ENCODE data around the gene TNFRSF8. TPM values are rescaled to one million over a fixed set of nuclear protein-coding genes. Genes with fewer than 3 reads are reported as not detected.
"Not testable (repeated sequence)": the region's sequence is repeated elsewhere in the genome, so short reads cannot be mapped to it uniquely, and the experiment has no call there.

The TNFRSF8 gene
- total RNA-seq, 1 experiment from 2014 or later = not detected

DNA sequence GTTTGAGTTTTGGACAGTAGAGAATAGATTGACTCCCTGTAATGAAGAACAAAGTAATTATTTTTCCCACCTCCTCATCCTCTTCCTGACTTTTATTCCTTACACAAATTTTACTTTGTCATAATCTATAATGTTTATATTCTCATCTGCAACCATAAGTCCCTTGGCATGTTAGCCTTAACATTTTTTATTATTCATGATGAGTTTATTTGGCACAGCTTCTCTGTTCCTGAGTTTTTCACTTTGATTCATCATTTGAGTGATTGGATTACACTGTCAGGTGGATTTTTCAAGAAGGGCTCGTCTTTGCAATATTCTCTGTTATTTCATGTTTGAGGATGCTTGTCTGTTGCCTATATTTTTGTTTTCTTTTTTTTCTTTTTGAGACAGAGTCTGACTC is 35.7 kb downstream of the TNFRSF8 start:
- no peak for TF ChIP-seq EZH2 (IDR thresholded peaks at IDR 0.05; ENCODE audit: borderline replicate concordance, low read depth, low read length, poor library complexity, severe bottlenecking)
- no peak for TF ChIP-seq CTCF (conservative IDR thresholded peaks at IDR 0.05; ENCODE audit: low read depth, low read length)
- Histone ChIP-seq H3K4me3 (ENCODE audit: low read depth, low read length, poor library complexity, severe bottlenecking) (no peak overlapping the region), H3K36me3 (ENCODE audit: insufficient read depth, low read length, poor library complexity, severe bottlenecking) (no peaks in the 10 kb centered on the region), H3K27me3 (replicated peaks; ENCODE audit: insufficient read depth, low read depth, low read length, poor library complexity) (no peaks in the 10 kb centered on the region), H3K27ac (ENCODE audit: low read depth, low read length, poor library complexity, severe bottlenecking) (no peak overlapping the region), H3K4me1 (ENCODE audit: insufficient read depth, low read length, poor library complexity, severe bottlenecking) (no peaks in the 10 kb centered on the region), H3K9me3 (ENCODE audit: low read depth, low read length, poor library complexity, severe bottlenecking) (no peaks in the 10 kb centered on the region)
- ChIA-PET POLR2A (ENCODE audit: low non-redundant PET) (no interaction called here), CTCF (no interaction called here)
- intact Hi-C loops (cut with micrococcal nuclease; ENCODE audit: unreplicated experiment) = no loop called here
- DNase-seq (ENCODE audit: low spot score) = no peak
- BruUV-seq (replicated peaks) = no TSS peak

- POLR2A ChIA-PET (ENCODE audit: low non-redundant PET) = no interaction called here
- H3K27me3 ChIP-seq (replicated peaks; ENCODE audit: insufficient read depth, low read depth, low read length, poor library complexity) = peaks cover 3% of the 10 kb centered on the region
- intact Hi-C loops (cut with micrococcal nuclease; ENCODE audit: unreplicated experiment) = no loop called here
- H3K36me3 ChIP-seq (ENCODE audit: insufficient read depth, low read length, poor library complexity, severe bottlenecking) = no peaks in the 10 kb centered on the region
- no peak for DNase-seq (ENCODE audit: low spot score)
- H3K9me3 ChIP-seq (ENCODE audit: low read depth, low read length, poor library complexity, severe bottlenecking) = no peaks in the 10 kb centered on the region
- BruUV-seq (replicated peaks) = no TSS peak
- H3K27ac ChIP-seq (ENCODE audit: low read depth, low read length, poor library complexity, severe bottlenecking) = no peak overlapping the region
- TF ChIP-seq CTCF (conservative IDR thresholded peaks at IDR 0.05; ENCODE audit: low read depth, low read length) (no peak), EZH2 (IDR thresholded peaks at IDR 0.05; ENCODE audit: borderline replicate concordance, low read depth, low read length, poor library complexity, severe bottlenecking) (no peak)
- H3K4me1 ChIP-seq (ENCODE audit: insufficient read depth, low read length, poor library complexity, severe bottlenecking) = no peaks in the 10 kb centered on the region
- no peak overlapping the region for H3K4me3 ChIP-seq (ENCODE audit: low read depth, low read length, poor library complexity, severe bottlenecking)
- CTCF ChIA-PET = no interaction called here
Measured at GRCh38 chr1:12099610-12100009, 36.5 kb downstream of the TNFRSF8 start.

DNA sequence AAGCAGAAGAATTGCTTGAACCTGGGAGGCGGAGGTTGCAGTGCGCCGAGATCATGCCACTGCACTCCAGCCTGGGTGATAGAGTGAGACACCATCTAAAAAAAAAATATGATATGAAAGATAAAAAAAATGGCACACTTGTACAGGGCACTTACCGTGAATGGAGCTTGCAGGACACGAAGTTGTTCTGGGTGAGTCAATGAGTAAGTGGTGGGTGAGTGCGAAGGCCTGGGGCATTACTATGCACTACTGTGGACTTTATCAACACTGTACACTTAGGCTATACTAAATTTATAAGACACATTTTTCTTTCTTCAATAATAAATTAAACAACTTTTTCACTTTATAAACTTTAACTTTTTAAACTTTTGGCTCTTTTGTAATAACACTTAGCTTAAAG is 37.0 kb downstream of the TNFRSF8 start:
- CTCF ChIA-PET = interaction anchor here (0.6 kb wide), 1 partner anchor 24 kb away, joined by 5 read pairs; no protein-coding TSS in a partner anchor
- no peaks in the 10 kb centered on the region for H3K9me3 ChIP-seq (ENCODE audit: low read depth, low read length, poor library complexity, severe bottlenecking)
- no peaks in the 10 kb centered on the region for H3K4me1 ChIP-seq (ENCODE audit: insufficient read depth, low read length, poor library complexity, severe bottlenecking)
- TF ChIP-seq CTCF (conservative IDR thresholded peaks at IDR 0.05; ENCODE audit: low read depth, low read length) (no peak), EZH2 (IDR thresholded peaks at IDR 0.05; ENCODE audit: borderline replicate concordance, low read depth, low read length, poor library complexity, severe bottlenecking) (no peak)
- H3K36me3 ChIP-seq (ENCODE audit: insufficient read depth, low read length, poor library complexity, severe bottlenecking) = no peaks in the 10 kb centered on the region
- no peak overlapping the region for H3K27ac ChIP-seq (ENCODE audit: low read depth, low read length, poor library complexity, severe bottlenecking)
- intact Hi-C loops (cut with micrococcal nuclease; ENCODE audit: unreplicated experiment) = no loop called here
- H3K4me3 ChIP-seq (ENCODE audit: low read depth, low read length, poor library complexity, severe bottlenecking) = no peak overlapping the region
- no peak for DNase-seq (ENCODE audit: low spot score)
- peaks cover 6% of the 10 kb centered on the region for H3K27me3 ChIP-seq (replicated peaks; ENCODE audit: insufficient read depth, low read depth, low read length, poor library complexity)
- POLR2A ChIA-PET (ENCODE audit: low non-redundant PET) = no interaction called here
- BruUV-seq (replicated peaks) = no TSS peak

DNA sequence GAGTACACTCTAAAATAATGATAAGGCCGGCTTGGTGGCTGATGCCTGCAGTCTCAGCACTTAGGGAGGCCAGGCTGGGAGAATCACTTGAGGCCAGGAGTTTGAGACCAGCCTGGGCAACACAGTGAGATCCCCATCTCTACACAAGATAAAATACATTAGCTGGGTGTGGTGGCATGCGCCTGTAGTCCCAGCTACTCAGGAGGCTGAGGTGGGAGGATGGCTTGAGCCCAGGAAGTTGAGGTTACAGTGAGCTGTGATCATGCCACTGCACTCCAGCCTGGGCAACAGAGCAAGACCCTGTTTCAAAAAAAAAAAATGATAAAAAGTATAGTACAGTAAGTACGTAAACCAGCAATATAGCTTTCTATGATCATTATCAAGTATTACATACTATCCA is 38.0 kb downstream of the TNFRSF8 start:
- H3K36me3 ChIP-seq (ENCODE audit: insufficient read depth, low read length, poor library complexity, severe bottlenecking); CTCF ChIA-PET; DNase-seq (ENCODE audit: low spot score); H3K27me3 ChIP-seq (replicated peaks; ENCODE audit: insufficient read depth, low read depth, low read length, poor library complexity); POLR2A ChIA-PET (ENCODE audit: low non-redundant PET); H3K27ac ChIP-seq (ENCODE audit: low read depth, low read length, poor library complexity, severe bottlenecking); H3K9me3 ChIP-seq (ENCODE audit: low read depth, low read length, poor library complexity, severe bottlenecking); H3K4me3 ChIP-seq (ENCODE audit: low read depth, low read length, poor library complexity, severe bottlenecking); H3K4me1 ChIP-seq (ENCODE audit: insufficient read depth, low read length, poor library complexity, severe bottlenecking); BruUV-seq (replicated peaks); intact Hi-C loops (cut with micrococcal nuclease; ENCODE audit: unreplicated experiment): not testable (repeated sequence)
